IPS DF 6.9 (cell line): ENCODE data around the gene PVALEF.

Experiments used
- DNase-seq: peaks from one replicate; pipeline ENCODE4 v3.0.0-alpha.2; 2013; ENCODE audit warnings: low read depth, low spot score
- H3K27ac ChIP-seq: one replicate; pipeline ENCODE4 v1.5.1; 2013; ENCODE audit warnings: low read length, control low read depth
- H3K27me3 ChIP-seq: 2 replicates; pipeline ENCODE4 v1.6.1; 2013; ENCODE audit warnings: mild to moderate bottlenecking, low read length; ENCODE audit not compliant: control insufficient read depth, insufficient read depth
- H3K36me3 ChIP-seq: 2 replicates; pipeline ENCODE4 v1.6.1; 2013; ENCODE audit warnings: low read length; ENCODE audit not compliant: control insufficient read depth, insufficient read depth
- H3K4me1 ChIP-seq: 2 replicates; pipeline ENCODE4 v1.6.1; 2013; ENCODE audit warnings: low read length; ENCODE audit not compliant: control insufficient read depth, insufficient read depth
- H3K4me3 ChIP-seq: 2 replicates; pipeline ENCODE4 v1.5.1; 2013; ENCODE audit warnings: mild to moderate bottlenecking, low read length
- H3K9me3 ChIP-seq: 2 replicates; pipeline ENCODE4 v1.6.1; 2013; ENCODE audit warnings: low read length, inconsistent platforms; ENCODE audit not compliant: control insufficient read depth, insufficient read depth
- WGBS: extraction: QIAGEN DNeasy Blood & Tissue Kit; methylation state at CpG from one replicate; pipeline ENCODE4 v1.1.7; 2013; ENCODE audit warnings: mixed read lengths, missing lambda C conversion rate; ENCODE audit not compliant: insufficient read length, insufficient coverage; 5-methylcytosine and 5-hydroxymethylcytosine counted together

Gene PVALEF

GRCh38 chr17:81229666-81229920 is 64.3 kb downstream of the PVALEF start:
- Histone ChIP-seq H3K4me3 (no peak overlapping the region), H3K4me1 (no peaks in the 10 kb centered on the region), H3K27ac (no peak overlapping the region), H3K36me3 (peaks cover 8% of the 10 kb centered on the region), H3K9me3 (no peaks in the 10 kb centered on the region), H3K27me3 (no peaks in the 10 kb centered on the region)
- WGBS, result no CpG with 5 or more reads among the region's 14 CpGs
- DNase-seq, result no peak

DNA sequence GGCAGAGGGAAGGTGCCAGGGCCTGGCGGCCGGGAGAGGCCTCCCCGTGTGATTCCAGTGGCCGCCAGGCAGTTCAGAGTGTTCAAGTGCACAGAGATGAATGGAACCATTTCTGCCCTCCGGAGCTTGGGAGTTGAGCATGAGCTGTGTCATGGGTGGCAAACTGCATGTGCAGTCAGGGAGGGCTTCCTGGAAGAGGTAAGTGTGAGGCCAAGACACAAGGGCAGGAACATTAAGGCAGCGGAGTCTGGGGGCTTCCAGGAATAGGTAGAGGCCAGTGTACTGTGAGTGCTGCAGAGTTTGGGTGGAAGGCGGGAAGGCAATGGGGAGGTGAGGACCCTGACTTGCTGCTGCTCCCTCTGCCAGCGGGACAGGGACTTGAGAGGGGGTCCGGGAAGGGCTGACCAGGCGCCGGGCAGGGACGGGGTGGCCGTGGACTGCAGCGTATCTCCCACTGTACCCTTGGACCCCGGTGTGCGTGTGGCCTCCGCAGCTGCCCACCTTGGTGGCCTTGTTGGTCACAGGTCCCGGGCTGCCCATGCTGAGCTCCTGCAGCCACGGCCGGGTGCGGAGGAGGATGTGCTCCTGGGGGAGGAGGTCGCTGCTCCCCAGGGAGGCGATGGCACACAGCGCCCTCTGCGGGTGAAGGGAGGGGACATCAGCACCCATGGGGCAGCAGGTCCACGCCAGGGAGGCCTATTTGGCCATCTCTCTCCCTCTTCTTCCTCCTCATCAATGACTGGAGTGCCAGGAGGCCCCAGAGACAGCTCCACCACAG is 64.9 kb downstream of the PVALEF start:
- Histone ChIP-seq H3K4me1 (no peaks in the 10 kb centered on the region), H3K36me3 (peaks cover 8% of the 10 kb centered on the region), H3K9me3 (no peaks in the 10 kb centered on the region), H3K27me3 (no peaks in the 10 kb centered on the region), H3K4me3 (no peak overlapping the region), H3K27ac (no peak overlapping the region)
- no CpG with 5 or more reads among the region's 26 CpGs for WGBS
- no peak for DNase-seq

DNA sequence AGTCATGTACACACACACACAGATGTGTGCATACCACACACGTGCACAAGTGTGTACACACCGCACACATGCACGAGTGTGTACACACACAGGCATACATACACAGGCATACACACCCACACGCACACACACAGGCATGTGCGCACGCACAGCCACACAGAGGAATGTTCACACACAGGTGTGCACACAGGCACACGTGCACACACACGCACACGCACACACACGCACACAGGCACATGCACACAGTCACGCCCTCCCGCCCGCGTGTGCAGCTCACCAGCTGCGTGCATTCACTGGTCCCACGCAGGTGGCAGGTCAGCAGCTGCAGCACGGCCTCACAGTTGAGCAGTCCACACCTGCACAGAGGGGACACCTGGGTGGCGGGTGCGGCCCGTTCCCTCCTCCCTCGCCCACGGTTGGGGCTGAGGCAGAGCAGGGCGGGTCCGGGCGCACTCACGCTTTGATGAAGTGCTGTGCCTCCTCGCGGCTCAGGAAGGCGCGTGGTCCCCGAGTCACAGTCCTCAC is 65.9 kb downstream of the PVALEF start:
- H3K27ac ChIP-seq, result no peak overlapping the region
- no peaks in the 10 kb centered on the region for H3K9me3 ChIP-seq
- no peak for DNase-seq
- peaks cover 8% of the 10 kb centered on the region for H3K36me3 ChIP-seq
- no CpG with 5 or more reads among the region's 31 CpGs for WGBS
- H3K4me1 ChIP-seq, result no peaks in the 10 kb centered on the region
- H3K4me3 ChIP-seq, result no peak overlapping the region
- no peaks in the 10 kb centered on the region for H3K27me3 ChIP-seq

DNA sequence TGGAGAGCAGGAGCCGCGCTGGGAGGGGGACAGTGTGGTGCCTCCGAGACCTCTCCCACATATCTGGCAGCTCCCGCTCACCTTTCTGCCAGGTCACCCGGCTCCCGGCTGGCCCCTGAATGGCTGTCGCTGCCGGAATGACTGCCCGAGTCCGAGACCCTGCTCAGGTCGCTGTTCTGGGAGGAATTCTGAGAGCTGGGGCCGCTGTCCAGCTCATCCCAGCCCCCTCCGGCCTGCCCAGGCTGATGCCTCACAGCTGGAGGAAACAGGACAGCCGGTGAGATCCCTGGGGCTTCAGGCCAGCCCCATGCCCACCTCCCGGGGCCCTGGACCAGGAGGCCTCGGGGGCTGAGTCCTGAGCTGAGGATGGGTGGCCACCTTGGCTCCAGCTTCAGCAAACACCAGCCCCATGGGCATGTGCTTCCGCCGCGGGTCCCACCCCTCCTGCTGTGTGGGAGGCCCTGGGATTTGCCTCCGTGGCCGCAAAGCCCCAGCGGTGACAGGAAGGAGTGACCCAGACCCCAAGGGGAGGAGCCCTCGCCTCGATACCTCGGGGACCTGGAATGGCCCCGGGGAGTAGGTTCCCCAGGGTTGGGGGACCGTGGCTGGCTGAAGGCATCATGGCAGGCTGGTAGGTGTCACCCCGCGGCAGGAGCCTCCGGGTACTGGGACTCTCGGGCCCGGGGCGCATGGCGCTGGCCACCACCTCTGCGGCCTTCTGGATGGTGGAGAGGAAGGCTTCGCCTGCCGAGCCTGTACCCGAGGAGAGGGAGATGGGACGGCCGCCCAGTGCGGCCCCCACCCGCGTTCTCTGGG is 66.7 kb downstream of the PVALEF start:
- Histone ChIP-seq H3K4me3 (no peak overlapping the region), H3K9me3 (no peaks in the 10 kb centered on the region), H3K36me3 (peaks cover 8% of the 10 kb centered on the region), H3K27me3 (no peaks in the 10 kb centered on the region), H3K27ac (no peak overlapping the region), H3K4me1 (no peaks in the 10 kb centered on the region; the same call in 1 of the 2 replicates)
- no CpG with 5 or more reads among the region's 43 CpGs for WGBS
- no peak for DNase-seq
